Upper lobe of left lung (tissue), 6 donors: ENCODE measurements around the gene GALNT13. TPM values are rescaled to one million over a fixed set of nuclear protein-coding genes. Genes with fewer than 3 reads are reported as not detected.

Experiments used
- ATAC-seq, 2 donors: fragments of 200-7000 bp; cut with Tn5 transposase; one replicate each; pipeline ENCODE4 v1.9.1; 2022; ENCODE audit warnings: mild to moderate bottlenecking in 2 of 2, moderate library complexity in 2 of 2; ENCODE audit not compliant: low FRiP score in 2 of 2
- DNase-seq, 2 donors: peaks; one replicate each; pipeline ENCODE4 v3.0.0-alpha.2; 2019 to 2020
- H3K27ac ChIP-seq, 4 donors: fragments of 200-600 bp; sonication (generic); one replicate each; pipeline ENCODE4 v1.5.1; 2016 to 2019
- H3K27me3 ChIP-seq, 4 donors: fragments of 200-600 bp; sonication (generic); one replicate each; pipeline ENCODE4 v1.5.1; 2017 to 2019
- H3K36me3 ChIP-seq, 4 donors: fragments of 200-600 bp; sonication (generic); one replicate each; pipeline ENCODE4 v1.5.1; 2016 to 2019
- H3K4me1 ChIP-seq, 4 donors: fragments of 200-600 bp; sonication (generic); one replicate each; pipeline ENCODE4 v1.5.1; 2018 to 2019
- H3K4me3 ChIP-seq, 4 donors: fragments of 200-600 bp; sonication (generic); one replicate each; pipeline ENCODE4 v1.5.1; 2017 to 2019; ENCODE audit warnings: mild to moderate bottlenecking in 2 of 4, moderate library complexity in 1 of 4
- H3K9me3 ChIP-seq, 4 donors: fragments of 200-600 bp; sonication (generic); one replicate each; pipeline ENCODE4 v1.5.1; 2018 to 2019
- CTCF ChIP-seq, 6 experiments: fragments of 450-650 bp in 4 of 6; fragments of 200-600 bp in 2 of 6; sonication (generic) in 2 of 6; IDR thresholded peaks; one replicate each; pipeline ENCODE4 v1.5.1; 2016 to 2019; ENCODE audit warnings: antibody characterized with exemption in 6 of 6
- EP300 ChIP-seq, 4 donors: sonication (generic); formaldehyde crosslinking; IDR thresholded peaks; one replicate each; pipeline ENCODE4 v1.5.1; 2017; ENCODE audit warnings: antibody characterized with exemption in 4 of 4, control low read depth in 2 of 4
- POLR2A ChIP-seq, 4 donors: fragments of 450-650 bp; IDR thresholded peaks; one replicate each; pipeline ENCODE4 v1.5.1; 2016 to 2017; ENCODE audit warnings: antibody characterized with exemption in 4 of 4, mild to moderate bottlenecking in 2 of 4
- POLR2AphosphoS5 ChIP-seq, 2 donors: sonication (generic); formaldehyde crosslinking; IDR thresholded peaks; one replicate each; pipeline ENCODE4 v1.5.1; 2017; ENCODE audit warnings: antibody characterized with exemption in 2 of 2
- WGBS, 2 donors: methylation state at CpG; one replicate each; pipeline ENCODE4 v1.1.5; 2017 to 2018; 5-methylcytosine and 5-hydroxymethylcytosine counted together
- total RNA-seq, 6 donors: library from RNA; depleted of rRNA in 4 of 6; stranded (reverse); fragments of >200 nt in 4 of 6; gene quantifications; one replicate each; pipeline versions ENCODE4 v1.1.0 to v1.2.1, GENCODE V29; 2016 to 2021
- donor health status: DM: no; HTN: no; CAD: no; lungs with moderate emphysema.
- donor health status: DM: no; HTN: yes; CAD: no; lungs with severe emphysema.

Gene GALNT13
- total RNA-seq, 6 donors from 2014 or later, result 1.6 to 4.1 (median 2.8) TPM

GRCh38 chr2:154381931-154382794 lies 510.4 kb downstream of the GALNT13 start:
- H3K27me3 ChIP-seq, result no peaks in the 10 kb centered on the region
- H3K36me3 ChIP-seq, result no peaks in the 10 kb centered on the region
- no peak for TF ChIP-seq POLR2AphosphoS5 (IDR thresholded peaks at IDR 0.05)
- TF ChIP-seq CTCF (IDR thresholded peaks at IDR 0.05), result no peak
- TF ChIP-seq EP300 (IDR thresholded peaks at IDR 0.05), result no peak
- no peak for TF ChIP-seq POLR2A (IDR thresholded peaks at IDR 0.05)
- DNase-seq (no peak), ATAC-seq (no peak)
- WGBS, 2 donors, result 50 to 65% methylated on average over 2 of the region's 2 CpGs
- no peak overlapping the region for H3K4me3 ChIP-seq
- no peaks in the 10 kb centered on the region for H3K9me3 ChIP-seq
- no peak overlapping the region for H3K27ac ChIP-seq
- H3K4me1 ChIP-seq, result no peaks in the 10 kb centered on the region

- no peak overlapping the region for H3K27ac ChIP-seq
- no peaks in the 10 kb centered on the region for H3K9me3 ChIP-seq
- TF ChIP-seq POLR2A (IDR thresholded peaks at IDR 0.05), result no peak
- TF ChIP-seq CTCF (IDR thresholded peaks at IDR 0.05), result no peak
- TF ChIP-seq POLR2AphosphoS5 (IDR thresholded peaks at IDR 0.05), result no peak
- TF ChIP-seq EP300 (IDR thresholded peaks at IDR 0.05), result no peak
- H3K36me3 ChIP-seq, result no peaks in the 10 kb centered on the region
- no peaks in the 10 kb centered on the region for H3K27me3 ChIP-seq
- no peak overlapping the region for H3K4me3 ChIP-seq
- DNase-seq, result no peak
- ATAC-seq, result no peak
- H3K4me1 ChIP-seq, result no peaks in the 10 kb centered on the region
Observed at GRCh38 chr2:154386186-154386585, 514.5 kb downstream of the GALNT13 start.

- no peaks in the 10 kb centered on the region for H3K9me3 ChIP-seq
- H3K27ac ChIP-seq, result no peak overlapping the region
- no peak for ATAC-seq
- H3K4me3 ChIP-seq, result no peak overlapping the region
- DNase-seq, result no peak
- H3K36me3 ChIP-seq, result no peaks in the 10 kb centered on the region
- 88 to 97% methylated on average over 1 of the region's 1 CpG for WGBS, 2 donors
- no peaks in the 10 kb centered on the region for H3K4me1 ChIP-seq
- no peaks in the 10 kb centered on the region for H3K27me3 ChIP-seq
- TF ChIP-seq CTCF (IDR thresholded peaks at IDR 0.05) (no peak), EP300 (IDR thresholded peaks at IDR 0.05) (no peak), POLR2AphosphoS5 (IDR thresholded peaks at IDR 0.05) (no peak), POLR2A (IDR thresholded peaks at IDR 0.05) (no peak)
Observed at GRCh38 chr2:154391051-154391450, 519.3 kb downstream of the GALNT13 start.

GRCh38 chr2:154392256-154392655 lies 520.5 kb downstream of the GALNT13 start:
- Histone ChIP-seq H3K9me3 (no peaks in the 10 kb centered on the region), H3K36me3 (no peaks in the 10 kb centered on the region), H3K27me3 (no peaks in the 10 kb centered on the region), H3K27ac (no peak overlapping the region), H3K4me3 (no peak overlapping the region), H3K4me1 (no peaks in the 10 kb centered on the region)
- TF ChIP-seq CTCF (IDR thresholded peaks at IDR 0.05), result no peak
- TF ChIP-seq EP300 (IDR thresholded peaks at IDR 0.05), result no peak
- TF ChIP-seq POLR2AphosphoS5 (IDR thresholded peaks at IDR 0.05), result no peak
- TF ChIP-seq POLR2A (IDR thresholded peaks at IDR 0.05), result no peak
- no peak for DNase-seq
- 63 to 75% methylated on average over 1 of the region's 1 CpG for WGBS, 2 donors
- no peak for ATAC-seq

- DNase-seq, result no peak
- no peaks in the 10 kb centered on the region for H3K9me3 ChIP-seq
- no peaks in the 10 kb centered on the region for H3K36me3 ChIP-seq
- no peak for TF ChIP-seq POLR2A (IDR thresholded peaks at IDR 0.05)
- TF ChIP-seq POLR2AphosphoS5 (IDR thresholded peaks at IDR 0.05), result no peak
- no peak for TF ChIP-seq CTCF (IDR thresholded peaks at IDR 0.05)
- no peak for TF ChIP-seq EP300 (IDR thresholded peaks at IDR 0.05)
- ATAC-seq, result no peak
- 85% methylated on average over 3 of the region's 3 CpGs for WGBS, 2 donors
- H3K4me3 ChIP-seq, result no peak overlapping the region
- H3K27me3 ChIP-seq, result no peaks in the 10 kb centered on the region
- no peaks in the 10 kb centered on the region for H3K4me1 ChIP-seq
- no peak overlapping the region for H3K27ac ChIP-seq
Observed at GRCh38 chr2:154394600-154394999, 522.9 kb downstream of the GALNT13 start.
